ENCODE data around the gene GIT1.

DNA sequence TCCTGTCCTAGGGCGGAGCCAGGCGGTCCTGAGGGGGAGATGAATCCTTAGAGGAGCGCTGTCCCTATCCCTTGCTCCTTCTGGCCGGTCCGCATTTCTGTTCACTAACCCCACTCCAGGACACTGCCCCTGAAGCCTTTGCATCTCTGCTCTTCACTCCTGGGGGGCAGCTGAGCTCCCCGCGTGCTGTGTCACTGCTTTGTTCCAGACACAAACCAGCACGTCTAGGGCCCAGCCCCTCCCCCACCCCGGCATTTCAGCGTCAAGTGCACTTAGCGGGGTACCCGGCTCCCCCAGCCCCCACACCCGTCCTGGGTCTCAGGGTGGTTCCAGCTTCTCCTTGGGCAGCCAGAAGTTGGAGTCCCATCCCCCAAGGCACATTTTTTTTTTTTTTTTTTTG lies 24.4 kb upstream of the GIT1 start:
- no peak for TF ChIP-seq POLR2A (IDR thresholded peaks at IDR 0.05; ENCODE audit: extremely low read depth, insufficient read length)
- TF ChIP-seq, protein P1, sequence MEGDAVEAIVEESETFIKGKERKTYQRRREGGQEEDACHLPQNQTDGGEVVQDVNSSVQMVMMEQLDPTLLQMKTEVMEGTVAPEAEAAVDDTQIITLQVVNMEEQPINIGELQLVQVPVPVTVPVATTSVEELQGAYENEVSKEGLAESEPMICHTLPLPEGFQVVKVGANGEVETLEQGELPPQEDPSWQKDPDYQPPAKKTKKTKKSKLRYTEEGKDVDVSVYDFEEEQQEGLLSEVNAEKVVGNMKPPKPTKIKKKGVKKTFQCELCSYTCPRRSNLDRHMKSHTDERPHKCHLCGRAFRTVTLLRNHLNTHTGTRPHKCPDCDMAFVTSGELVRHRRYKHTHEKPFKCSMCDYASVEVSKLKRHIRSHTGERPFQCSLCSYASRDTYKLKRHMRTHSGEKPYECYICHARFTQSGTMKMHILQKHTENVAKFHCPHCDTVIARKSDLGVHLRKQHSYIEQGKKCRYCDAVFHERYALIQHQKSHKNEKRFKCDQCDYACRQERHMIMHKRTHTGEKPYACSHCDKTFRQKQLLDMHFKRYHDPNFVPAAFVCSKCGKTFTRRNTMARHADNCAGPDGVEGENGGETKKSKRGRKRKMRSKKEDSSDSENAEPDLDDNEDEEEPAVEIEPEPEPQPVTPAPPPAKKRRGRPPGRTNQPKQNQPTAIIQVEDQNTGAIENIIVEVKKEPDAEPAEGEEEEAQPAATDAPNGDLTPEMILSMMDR (IDR thresholded peaks at IDR 0.05; ENCODE audit: low read depth, low read length) = no peak
- TF ChIP-seq MYC (IDR thresholded peaks at IDR 0.05; ENCODE audit: low read depth, low read length) = no peak

Data from NB4 (cell line).